Mucosa of rectum (tissue), 2 donors: ENCODE results near the gene DCTPP1.
"Not testable (repeated sequence)": the region's sequence is repeated elsewhere in the genome, so short reads cannot be mapped to it uniquely, and the experiment has no call there.

Source experiments
- H3K27ac ChIP-seq, 2 donors: one replicate each; pipeline ENCODE4 v1.7.0; 2013; ENCODE audit warnings: inconsistent platforms in 2 of 2, low read depth in 2 of 2, low read length in 2 of 2
- H3K27me3 ChIP-seq, 2 donors: one replicate each; pipeline ENCODE4 v1.7.0; 2013; ENCODE audit warnings: low read length in 2 of 2; ENCODE audit not compliant: control insufficient read depth in 2 of 2, insufficient read depth in 2 of 2
- H3K36me3 ChIP-seq, 2 donors: one replicate each; pipeline ENCODE4 v1.7.0; 2013; ENCODE audit warnings: low read length in 2 of 2; ENCODE audit not compliant: control insufficient read depth in 2 of 2, insufficient read depth in 2 of 2
- H3K4me1 ChIP-seq, 2 donors: one replicate each; pipeline ENCODE4 v1.7.0; 2013; ENCODE audit warnings: low read length in 2 of 2, mild to moderate bottlenecking in 1 of 2; ENCODE audit not compliant: control insufficient read depth in 2 of 2, insufficient read depth in 2 of 2
- H3K4me3 ChIP-seq, 2 donors: one replicate each; pipeline ENCODE4 v1.7.0; 2013; ENCODE audit warnings: low read length in 2 of 2
- H3K9ac ChIP-seq, 2 donors: one replicate each; pipeline ENCODE4 v1.7.0; 2013; ENCODE audit warnings: low read length in 2 of 2, low read depth in 1 of 2, mild to moderate bottlenecking in 1 of 2
- H3K9me3 ChIP-seq, 2 donors: one replicate each; pipeline ENCODE4 v1.7.0; 2013; ENCODE audit warnings: low read length in 2 of 2; ENCODE audit not compliant: control insufficient read depth in 2 of 2
- donor health status: healthy.
- donor health status: Normal muscosa, but diverticular disease.

The DCTPP1 gene

GRCh38 chr16:30470170-30470512 lies 40.3 kb upstream of the DCTPP1 start:
- H3K9me3 ChIP-seq = no peaks in the 10 kb centered on the region
- no peak overlapping the region for H3K9ac ChIP-seq
- H3K4me1 ChIP-seq = no peaks in the 10 kb centered on the region
- peak overlapping the region in 1 of 2 donors; percentile 74 for H3K27ac ChIP-seq
- no peaks in the 10 kb centered on the region for H3K36me3 ChIP-seq
- no peak overlapping the region for H3K4me3 ChIP-seq
- H3K27me3 ChIP-seq = no peaks in the 10 kb centered on the region

- peaks cover under 1 to 3% of the 10 kb centered on the region in 2 donors for H3K4me1 ChIP-seq
- H3K36me3 ChIP-seq = no peaks in the 10 kb centered on the region
- no peaks in the 10 kb centered on the region for H3K27me3 ChIP-seq
- no peak overlapping the region for H3K9ac ChIP-seq
- H3K27ac ChIP-seq = no peak overlapping the region
- H3K9me3 ChIP-seq = no peaks in the 10 kb centered on the region
- no peak overlapping the region for H3K4me3 ChIP-seq
Measured at GRCh38 chr16:30464078-30464477, 34.2 kb upstream of the DCTPP1 start.

- not testable (repeated sequence) for H3K27me3 ChIP-seq, H3K36me3 ChIP-seq, H3K4me1 ChIP-seq, H3K9me3 ChIP-seq, H3K27ac ChIP-seq, H3K4me3 ChIP-seq, H3K9ac ChIP-seq
Measured at GRCh38 chr16:30461426-30461825, 31.6 kb upstream of the DCTPP1 start.

GRCh38 chr16:30459456-30459855 lies 29.6 kb upstream of the DCTPP1 start:
- Histone ChIP-seq H3K4me3 (no peak overlapping the region), H3K27me3 (no peaks in the 10 kb centered on the region), H3K9ac (peak overlapping the region in 1 of 2 donors; percentile 24), H3K9me3 (no peaks in the 10 kb centered on the region), H3K4me1 (peaks cover 5 to 7% of the 10 kb centered on the region in 2 donors), H3K27ac (peak overlapping the region in 1 of 2 donors; percentile 71), H3K36me3 (no peaks in the 10 kb centered on the region)

DNA sequence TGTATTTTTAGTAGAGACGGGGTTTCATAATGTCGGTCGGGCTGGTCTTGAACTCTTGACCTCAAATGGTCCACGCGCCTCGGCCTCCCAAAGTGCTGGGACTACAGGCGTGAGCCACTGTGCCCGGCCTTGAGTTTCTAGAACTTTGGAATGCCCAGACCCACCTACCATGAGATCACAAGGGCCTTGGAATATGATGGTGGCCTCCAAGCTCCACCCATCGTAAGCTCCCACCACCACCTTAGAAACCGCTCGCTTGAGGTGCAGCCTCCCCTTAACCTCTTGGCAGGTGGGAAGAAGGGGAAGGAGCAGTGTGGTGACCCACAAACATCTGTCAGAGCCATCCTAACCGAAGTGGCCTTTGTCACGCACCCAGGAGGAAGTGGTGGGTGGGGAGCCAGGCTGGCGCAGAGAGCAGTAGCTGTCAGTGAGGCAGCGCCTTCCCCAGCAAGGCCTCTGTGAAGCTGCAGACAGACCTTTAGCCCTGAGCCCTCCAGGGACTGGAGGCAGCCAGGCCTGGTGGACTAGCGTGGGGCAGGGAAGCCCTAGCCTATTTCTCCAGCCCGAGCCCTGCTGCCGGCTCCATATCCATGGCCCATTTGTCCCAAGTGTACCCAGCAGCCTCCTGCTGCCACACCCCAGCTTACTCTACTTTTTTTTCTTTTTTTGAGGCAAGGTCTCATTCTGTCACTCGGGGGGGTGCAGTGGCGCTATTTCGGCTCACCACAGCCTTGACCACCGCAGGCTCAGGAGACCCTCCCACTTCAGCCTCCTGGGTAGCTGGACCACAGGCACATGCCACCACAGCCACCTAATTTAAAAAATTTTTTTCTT lies 28.9 kb upstream of the DCTPP1 start:
- no peaks in the 10 kb centered on the region for H3K9me3 ChIP-seq
- H3K9ac ChIP-seq = peak overlapping the region in 1 of 2 donors; percentile 41
- no peaks in the 10 kb centered on the region for H3K27me3 ChIP-seq
- peak overlapping the region in 1 of 2 donors; percentile 37 for H3K4me3 ChIP-seq
- H3K36me3 ChIP-seq = no peaks in the 10 kb centered on the region
- peaks cover 5 to 9% of the 10 kb centered on the region in 2 donors for H3K4me1 ChIP-seq
- peak overlapping the region; percentile 2 to 71 for H3K27ac ChIP-seq

DNA sequence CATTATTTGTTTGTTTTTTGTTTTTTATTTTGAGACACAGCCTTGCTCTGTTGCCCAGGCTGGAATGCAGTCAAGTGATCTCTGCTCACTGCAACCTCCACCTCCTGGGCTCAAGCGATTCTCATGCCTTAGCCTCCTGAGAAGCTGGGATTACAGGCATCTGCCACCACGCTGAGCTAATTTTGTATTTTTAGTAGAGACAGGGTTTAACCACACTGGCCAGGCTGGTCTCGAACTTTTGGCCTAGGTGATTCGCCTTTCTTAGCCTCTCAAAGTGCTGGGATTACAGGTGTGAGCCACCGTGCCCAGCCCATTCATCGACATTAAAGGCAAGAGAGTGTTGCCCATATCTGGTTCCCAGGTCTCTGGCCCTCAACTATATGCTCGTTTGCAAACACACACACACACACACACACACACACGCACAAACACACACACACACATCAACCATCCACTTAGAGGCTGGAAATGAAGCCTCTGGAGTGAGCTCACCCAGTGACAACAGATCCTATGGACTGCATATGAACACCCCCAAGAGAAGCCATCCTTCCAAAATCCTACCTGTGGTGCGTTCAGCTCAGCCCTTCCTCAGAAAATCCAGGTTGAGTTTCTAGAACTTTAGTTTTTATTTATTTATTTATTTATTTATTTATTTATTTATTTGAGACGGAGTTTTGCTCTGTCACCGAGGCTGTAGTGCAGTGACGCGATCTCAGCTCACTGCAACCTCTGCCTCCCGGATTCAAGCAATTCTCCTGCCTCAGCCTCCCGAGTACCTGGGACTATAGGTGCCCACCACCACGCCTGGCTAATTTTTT lies 28.1 kb upstream of the DCTPP1 start:
- no peak overlapping the region for H3K4me3 ChIP-seq
- H3K27ac ChIP-seq = no peak overlapping the region
- no peaks in the 10 kb centered on the region for H3K27me3 ChIP-seq
- no peaks in the 10 kb centered on the region for H3K9me3 ChIP-seq
- H3K9ac ChIP-seq = no peak overlapping the region
- peaks cover 10 to 15% of the 10 kb centered on the region in 2 donors for H3K4me1 ChIP-seq
- H3K36me3 ChIP-seq = no peaks in the 10 kb centered on the region

DNA sequence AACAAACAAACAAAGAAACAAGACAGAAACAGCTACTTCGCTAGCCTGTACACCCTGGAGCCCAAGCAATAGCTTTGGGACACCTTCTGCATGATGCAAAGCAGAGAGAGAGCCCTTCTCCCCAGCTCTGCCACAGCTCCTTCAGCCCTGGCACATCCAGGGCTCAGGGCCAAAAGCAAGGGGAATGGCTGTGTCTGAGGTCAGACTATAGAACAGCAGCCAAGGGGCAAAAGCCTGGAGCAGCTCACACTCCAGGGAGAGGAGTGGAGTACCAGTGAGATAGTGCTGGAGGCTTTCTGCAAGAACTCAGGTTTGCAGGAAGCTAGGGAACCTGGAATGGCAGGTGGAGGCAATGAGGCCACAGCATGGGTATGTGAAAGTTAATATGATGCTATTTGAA lies 27.4 kb upstream of the DCTPP1 start:
- peaks cover 14 to 19% of the 10 kb centered on the region in 2 donors for H3K4me1 ChIP-seq
- H3K4me3 ChIP-seq = no peak overlapping the region

GRCh38 chr16:30456302-30456701 lies 26.5 kb upstream of the DCTPP1 start:
- Histone ChIP-seq H3K27me3 (no peaks in the 10 kb centered on the region), H3K4me1 (peaks cover 14 to 19% of the 10 kb centered on the region in 2 donors), H3K9me3 (no peaks in the 10 kb centered on the region), H3K36me3 (no peaks in the 10 kb centered on the region), H3K27ac (no peak overlapping the region), H3K4me3 (no peak overlapping the region), H3K9ac (no peak overlapping the region)

More for the DNA sequence above, 27.4 kb upstream of the DCTPP1 start:
- Histone ChIP-seq H3K9ac (no peak overlapping the region), H3K27me3 (no peaks in the 10 kb centered on the region), H3K27ac (no peak overlapping the region), H3K36me3 (no peaks in the 10 kb centered on the region), H3K9me3 (no peaks in the 10 kb centered on the region)

DNA sequence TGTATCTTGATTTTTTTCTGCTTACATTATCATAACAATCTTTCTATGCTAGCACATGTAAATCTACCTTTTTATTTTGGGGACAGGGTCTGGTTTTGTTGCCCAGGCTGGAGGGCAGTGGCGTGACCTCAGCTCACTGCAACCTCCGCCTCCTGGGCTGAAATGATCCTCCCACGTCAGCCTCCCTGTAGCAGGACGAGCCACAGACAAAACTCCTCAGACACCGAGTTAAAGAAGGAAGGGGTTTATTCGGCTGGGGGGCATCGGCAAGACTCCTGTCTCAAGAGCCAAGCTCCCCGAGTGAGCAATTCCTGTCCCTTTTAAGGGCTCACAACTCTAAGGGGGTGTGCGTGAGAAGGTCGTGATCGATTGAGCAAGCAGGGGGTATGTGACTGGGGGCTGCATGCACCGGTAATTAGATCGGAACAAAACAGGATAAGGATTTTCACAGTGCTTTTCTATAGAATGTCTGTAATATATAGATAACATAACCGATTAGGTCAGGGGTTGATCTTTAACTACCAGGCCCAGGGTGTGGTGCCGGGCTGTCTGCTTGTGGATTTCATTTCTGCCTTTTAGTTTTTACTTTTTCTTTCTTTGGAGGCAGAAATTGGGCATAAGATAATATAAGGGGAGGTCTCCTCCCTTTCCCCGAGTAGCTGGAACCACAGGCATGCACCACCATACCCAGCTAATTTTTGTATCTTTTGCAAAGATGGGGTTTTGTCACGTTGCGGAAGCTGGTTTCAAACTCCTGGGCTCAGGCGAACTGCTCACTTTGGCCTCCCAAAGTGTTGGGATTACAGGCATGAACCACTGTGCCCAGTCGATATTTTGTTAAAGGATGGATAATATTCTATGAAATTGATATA lies 23.1 kb upstream of the DCTPP1 start:
- not testable (repeated sequence) for H3K36me3 ChIP-seq, H3K9me3 ChIP-seq, H3K27me3 ChIP-seq
- peaks cover 11 to 22% of the 10 kb centered on the region in 2 donors for H3K4me1 ChIP-seq
- peak overlapping the region in 1 of 2 donors; percentile 31 for H3K4me3 ChIP-seq
- H3K27ac ChIP-seq = peak overlapping the region in 1 of 2 donors; percentile 23
- H3K9ac ChIP-seq = peak overlapping the region in 1 of 2 donors; percentile 38
